Measurements from ENCODE around the gene SERPINA9. TPM values are rescaled to one million over a fixed set of nuclear protein-coding genes. Genes with fewer than 3 reads are reported as not detected.
A peak's percentile ranks its signal among the peaks of the same experiment; 100 is the strongest.
"Not testable (repeated sequence)": the region's sequence is repeated elsewhere in the genome, so short reads cannot be mapped to it uniquely, and the experiment has no call there.

Gene SERPINA9
- polyA plus RNA-seq, 3 donors from 2014 or later = not detected

- peaks cover 3 to 15% (median 5%) of the 10 kb centered on the region in 3 donors for H3K27me3 Mint-ChIP-seq (ENCODE audit: low read depth in 3 of 3)
- H3K4me1 Mint-ChIP-seq, H3K4me3 Mint-ChIP-seq, H3K36me3 Mint-ChIP-seq, H3K27ac Mint-ChIP-seq, DNase-seq: not testable (repeated sequence)
- H3K9me3 Mint-ChIP-seq = peaks cover 0 to 17% (median 2%) of the 10 kb centered on the region in 6 donors
These were observed 6.4 kb upstream of the SERPINA9 start for GRCh38 chr14:94482132-94483070.

GRCh38 chr14:94481468-94482131 lies 5.6 kb upstream of the SERPINA9 start:
- Mint-ChIP-seq H3K4me3 (no peak overlapping the region), H3K36me3 (no peaks in the 10 kb centered on the region)

DNA sequence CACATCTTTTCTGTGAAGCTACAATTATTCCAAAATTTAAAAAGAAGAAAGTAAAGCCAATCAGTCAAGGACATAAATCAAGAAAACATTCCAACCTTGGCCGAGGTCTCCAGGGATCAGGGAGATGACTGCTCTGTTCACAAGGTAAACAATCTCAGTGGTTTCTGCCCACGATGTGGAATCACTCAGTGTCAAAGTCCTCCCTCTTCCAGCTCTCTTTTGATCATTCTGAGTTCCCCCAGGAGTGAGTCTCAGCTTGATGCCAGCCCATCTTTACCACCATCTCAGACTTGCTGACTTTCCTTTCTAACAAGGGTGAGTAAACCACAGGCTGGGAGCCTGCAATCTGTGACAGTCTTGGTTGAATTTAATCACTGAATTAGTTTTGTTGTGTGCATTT lies 4.8 kb upstream of the SERPINA9 start:
- no peak for DNase-seq
- peaks cover 2 to 6% (median 3%) of the 10 kb centered on the region in 3 donors for H3K27me3 Mint-ChIP-seq (ENCODE audit: low read depth in 3 of 3)
- H3K4me1 Mint-ChIP-seq = peaks cover 0 to 6% of the 10 kb centered on the region in 2 donors
- no peaks in the 10 kb centered on the region for H3K36me3 Mint-ChIP-seq
- peaks cover 0 to 19% (median 4%) of the 10 kb centered on the region in 6 donors for H3K9me3 Mint-ChIP-seq
- no peak overlapping the region for H3K4me3 Mint-ChIP-seq
- H3K27ac Mint-ChIP-seq = no peak overlapping the region

More at GRCh38 chr14:94481468-94482131, 5.6 kb upstream of the SERPINA9 start:
- Mint-ChIP-seq H3K9me3 (peaks cover 0 to 19% (median 4%) of the 10 kb centered on the region in 6 donors), H3K27me3 (ENCODE audit: low read depth in 3 of 3) (peaks cover 2 to 12% (median 3%) of the 10 kb centered on the region in 3 donors), H3K4me1 (peaks cover 0 to 6% of the 10 kb centered on the region in 2 donors), H3K27ac (no peak overlapping the region)
- peak in 1 of 3 donors; percentile 15 for DNase-seq

- Mint-ChIP-seq H3K36me3 (no peaks in the 10 kb centered on the region), H3K9me3 (peaks cover 0 to 19% (median 4%) of the 10 kb centered on the region in 6 donors), H3K27ac (no peak overlapping the region), H3K4me1 (peaks cover 0 to 6% of the 10 kb centered on the region in 2 donors), H3K4me3 (no peak overlapping the region), H3K27me3 (ENCODE audit: low read depth in 3 of 3) (peaks cover 0 to 3% (median 3%) of the 10 kb centered on the region in 3 donors)
- DNase-seq = no peak
These were observed 2.4 kb upstream of the SERPINA9 start for GRCh38 chr14:94478420-94478819.

- Mint-ChIP-seq H3K4me1 (no peaks in the 10 kb centered on the region), H3K27me3 (ENCODE audit: low read depth in 3 of 3) (peaks cover 3 to 7% (median 4%) of the 10 kb centered on the region in 3 donors), H3K4me3 (no peak overlapping the region), H3K36me3 (no peaks in the 10 kb centered on the region), H3K27ac (no peak overlapping the region), H3K9me3 (peaks cover 0 to 19% (median 4%) of the 10 kb centered on the region in 6 donors)
- no peak for DNase-seq
These were observed 1.4 kb downstream of the SERPINA9 start for GRCh38 chr14:94474581-94475031.

DNA sequence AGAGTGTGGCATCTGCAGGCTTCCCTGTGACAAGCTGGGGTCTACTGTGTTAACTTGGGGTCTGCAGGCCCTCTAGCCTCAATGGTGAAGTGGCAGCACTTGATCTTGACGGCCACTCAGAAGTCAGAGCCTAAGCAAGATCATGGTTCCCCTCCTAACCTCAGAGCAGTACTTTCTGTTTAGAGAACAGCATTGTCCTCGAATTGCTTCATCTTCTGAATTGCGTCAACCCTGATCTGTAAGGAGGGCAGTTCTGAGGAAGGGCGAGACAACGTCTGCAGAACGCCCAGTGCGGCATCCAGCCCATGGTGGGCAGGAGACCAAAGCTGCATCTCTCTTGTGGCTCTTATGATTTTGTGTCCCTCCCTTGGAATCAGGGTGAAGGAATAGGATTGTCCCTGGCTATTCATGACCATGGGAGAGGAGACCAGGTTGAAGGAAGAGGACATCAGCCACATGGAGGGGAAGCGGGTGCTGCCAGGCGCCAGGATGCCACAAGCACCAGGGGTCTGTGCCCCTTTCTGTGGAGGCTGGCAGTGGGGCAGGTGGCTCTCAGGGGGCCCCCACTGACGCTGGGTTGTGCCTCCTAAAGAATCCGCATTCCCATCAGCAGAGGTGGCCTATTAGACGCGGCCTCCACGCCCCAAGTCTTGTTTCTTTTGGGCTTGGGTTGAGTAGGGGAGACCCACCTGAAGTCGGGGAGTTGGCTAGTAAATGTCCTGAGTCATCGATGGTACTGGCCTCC lies 2.2 kb downstream of the SERPINA9 start:
- Mint-ChIP-seq H3K4me1 (no peaks in the 10 kb centered on the region), H3K27ac (no peak overlapping the region), H3K36me3 (no peaks in the 10 kb centered on the region), H3K9me3 (peaks cover 0 to 16% (median 4%) of the 10 kb centered on the region in 6 donors), H3K27me3 (ENCODE audit: low read depth in 3 of 3) (peaks cover 2 to 8% (median 4%) of the 10 kb centered on the region in 3 donors), H3K4me3 (no peak overlapping the region)
- no peak for DNase-seq

DNA sequence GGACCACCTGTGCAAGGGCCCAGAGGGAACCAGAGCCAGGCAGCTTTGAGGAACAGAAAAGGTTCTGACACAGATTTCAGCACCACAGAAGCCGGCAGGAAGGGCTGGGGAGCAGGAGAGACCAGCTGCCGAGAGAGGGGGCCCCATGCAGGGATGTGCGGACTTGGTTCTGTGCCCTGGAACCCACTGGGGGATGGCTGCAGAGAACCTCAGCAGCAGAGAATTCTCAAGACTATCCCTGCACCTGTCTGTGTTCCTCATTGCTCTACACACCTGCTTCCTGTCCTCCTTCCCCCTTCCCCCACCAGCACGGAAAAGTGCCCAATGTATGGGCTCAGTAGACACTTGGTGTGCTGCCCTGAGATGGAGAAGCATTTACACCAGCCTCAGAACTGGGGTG lies 3.2 kb downstream of the SERPINA9 start:
- Mint-ChIP-seq H3K27ac (no peak overlapping the region), H3K27me3 (ENCODE audit: low read depth in 3 of 3) (peaks cover 1 to 7% (median 4%) of the 10 kb centered on the region in 3 donors), H3K4me3 (no peak overlapping the region), H3K36me3 (no peaks in the 10 kb centered on the region), H3K9me3 (peaks cover 0 to 7% (median 2%) of the 10 kb centered on the region in 6 donors), H3K4me1 (no peaks in the 10 kb centered on the region)
- no peak for DNase-seq

- no peak for DNase-seq
- H3K9me3 Mint-ChIP-seq = peaks cover 0 to 3% (median 0%) of the 10 kb centered on the region in 6 donors
- H3K4me1 Mint-ChIP-seq = no peaks in the 10 kb centered on the region
- H3K4me3 Mint-ChIP-seq = no peak overlapping the region
- H3K27me3 Mint-ChIP-seq (ENCODE audit: low read depth in 3 of 3) = peaks cover 2 to 7% (median 5%) of the 10 kb centered on the region in 3 donors
- no peak overlapping the region for H3K27ac Mint-ChIP-seq
- H3K36me3 Mint-ChIP-seq = no peaks in the 10 kb centered on the region
These were observed 5.0 kb downstream of the SERPINA9 start for GRCh38 chr14:94471045-94471444.

- Mint-ChIP-seq H3K9me3 (peaks cover 0 to 3% (median 0%) of the 10 kb centered on the region in 6 donors), H3K36me3 (no peaks in the 10 kb centered on the region), H3K4me1 (no peaks in the 10 kb centered on the region), H3K27me3 (ENCODE audit: low read depth in 3 of 3) (peaks cover 2 to 7% (median 5%) of the 10 kb centered on the region in 3 donors), H3K27ac (no peak overlapping the region), H3K4me3 (no peak overlapping the region)
- no peak for DNase-seq
These were observed 5.7 kb downstream of the SERPINA9 start for GRCh38 chr14:94470311-94470710.

DNA sequence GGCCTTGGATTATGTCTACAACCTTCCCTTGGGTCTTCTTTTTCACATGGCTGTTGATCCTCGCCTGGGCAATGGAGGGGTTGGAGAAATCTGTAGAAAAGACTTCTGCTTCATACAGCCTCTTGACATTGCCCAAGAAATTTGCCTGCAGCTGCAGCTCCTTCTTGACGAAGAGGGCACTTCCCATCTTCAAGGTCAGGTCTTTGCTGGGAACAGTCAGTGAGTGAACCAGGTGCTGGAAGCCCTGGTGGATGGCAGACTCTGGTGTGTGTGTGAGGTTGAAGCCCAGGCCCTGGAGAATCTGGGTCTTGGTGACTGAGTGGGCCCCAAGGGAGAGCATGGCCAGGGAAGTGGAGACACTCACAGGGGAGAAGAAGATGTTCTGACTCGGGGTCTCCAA lies 6.7 kb downstream of the SERPINA9 start:
- DNase-seq = no peak

DNA sequence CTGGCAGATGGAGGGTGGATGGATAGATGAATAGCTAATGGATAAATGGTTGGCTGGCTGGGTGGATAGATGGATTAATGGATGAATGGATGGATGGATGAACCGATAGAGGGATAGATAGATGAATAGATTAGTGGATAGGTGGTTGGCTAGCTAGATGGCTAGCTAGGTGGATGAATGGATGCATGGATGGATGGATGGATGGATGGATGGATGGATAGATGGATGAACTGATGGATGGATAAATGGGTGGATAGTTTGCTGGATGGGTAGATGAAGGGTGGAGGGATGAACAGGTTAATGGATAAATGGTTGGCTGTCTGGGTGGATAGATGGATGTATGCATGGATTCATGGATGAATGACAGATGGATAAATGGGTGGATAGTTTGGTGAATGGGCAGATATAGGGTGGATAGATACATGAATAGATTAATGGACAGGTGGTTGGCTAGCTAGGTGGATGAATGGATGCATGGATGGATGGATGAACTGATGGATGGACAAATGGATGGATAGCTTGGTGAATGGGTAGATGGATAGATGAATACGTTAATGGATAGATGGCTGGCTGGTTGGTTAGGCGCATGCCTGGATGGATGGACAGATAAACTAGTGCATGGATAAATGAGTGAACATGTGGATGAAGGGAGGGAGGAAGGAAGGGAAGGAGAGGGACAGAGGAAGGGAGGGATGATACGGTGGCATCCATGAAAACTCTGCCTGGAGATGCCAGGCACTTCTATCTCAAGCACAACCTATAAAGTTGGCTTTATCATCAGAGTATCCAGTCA lies 8.1 kb downstream of the SERPINA9 start:
- peaks cover 0 to 3% (median 0%) of the 10 kb centered on the region in 6 donors for H3K9me3 Mint-ChIP-seq
- no peak overlapping the region for H3K4me3 Mint-ChIP-seq
- no peaks in the 10 kb centered on the region for H3K36me3 Mint-ChIP-seq
- no peak for DNase-seq
- H3K27me3 Mint-ChIP-seq (ENCODE audit: low read depth in 3 of 3) = peaks cover 2 to 11% (median 9%) of the 10 kb centered on the region in 3 donors
- H3K27ac Mint-ChIP-seq = no peak overlapping the region
- H3K4me1 Mint-ChIP-seq = no peaks in the 10 kb centered on the region

More for the DNA sequence above, 6.7 kb downstream of the SERPINA9 start:
- no peaks in the 10 kb centered on the region for H3K4me1 Mint-ChIP-seq
- H3K27ac Mint-ChIP-seq = no peak overlapping the region
- peaks cover 0 to 3% (median 0%) of the 10 kb centered on the region in 6 donors for H3K9me3 Mint-ChIP-seq
- H3K27me3 Mint-ChIP-seq (ENCODE audit: low read depth in 3 of 3) = peaks cover 2 to 7% (median 5%) of the 10 kb centered on the region in 3 donors
- no peaks in the 10 kb centered on the region for H3K36me3 Mint-ChIP-seq
- H3K4me3 Mint-ChIP-seq = no peak overlapping the region

DNA sequence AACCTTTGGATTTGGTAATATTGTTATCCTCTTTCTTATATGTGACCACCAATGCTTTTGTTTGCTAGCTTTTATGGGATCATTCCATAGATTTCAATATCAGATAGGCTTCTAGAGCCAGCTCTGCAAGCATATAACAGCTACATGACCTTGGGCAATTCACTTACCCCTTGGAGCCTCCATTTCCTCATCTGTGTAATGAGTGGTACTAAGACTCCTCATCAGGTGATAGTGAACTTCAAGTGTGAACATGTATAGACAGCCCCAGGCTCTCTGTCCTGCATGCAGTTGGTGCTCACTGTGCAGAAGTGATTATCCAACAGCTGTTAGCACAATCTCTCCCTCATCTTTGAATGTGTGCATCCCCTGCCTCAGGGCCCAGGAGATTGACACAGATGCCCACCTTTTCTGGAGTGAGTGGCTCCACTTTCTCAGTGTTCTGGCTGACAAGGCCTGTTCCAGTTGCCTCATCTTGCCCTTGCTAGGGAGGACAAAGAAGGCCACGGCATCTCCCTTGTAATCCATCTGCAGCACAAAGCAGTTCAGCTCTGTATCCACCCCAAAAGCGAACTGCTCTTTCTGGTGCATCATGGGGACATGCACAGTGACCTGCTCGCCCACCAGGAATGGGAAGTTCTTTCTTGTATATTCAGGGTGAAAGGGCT lies 9.2 kb downstream of the SERPINA9 start:
- no peaks in the 10 kb centered on the region for H3K36me3 Mint-ChIP-seq
- no peak for DNase-seq
- no peaks in the 10 kb centered on the region for H3K4me1 Mint-ChIP-seq
- no peak overlapping the region for H3K27ac Mint-ChIP-seq
- peaks cover 2 to 11% (median 5%) of the 10 kb centered on the region in 3 donors for H3K27me3 Mint-ChIP-seq (ENCODE audit: low read depth in 3 of 3)
- no peak overlapping the region for H3K4me3 Mint-ChIP-seq
- peaks cover 0 to 3% (median 0%) of the 10 kb centered on the region in 6 donors for H3K9me3 Mint-ChIP-seq

Data from immature natural killer cell (primary cell).